H54 (cell line): ENCODE data around the gene COBL.

Source experiments
- DNase-seq: peaks from one replicate; pipeline ENCODE4 v3.0.0; 2011; ENCODE audit warnings: low spot score, mixed read lengths; ENCODE audit not compliant: insufficient read length
- FAIRE-seq: peaks from 3 replicates; lab custom pipeline; 2011; peaks lifted over from hg19 to GRCh38; lab: Jason Lieb, UNC
- POLR2A ChIP-seq: IDR thresholded peaks from 2 replicates; pipeline ENCODE4 v1.6.1; 2011; ENCODE audit warnings: low read depth, mild to moderate bottlenecking, low read length

Gene COBL

GRCh38 chr7:51304729-51305128, 11.9 kb downstream of the COBL start:
- FAIRE-seq, result no peak
- DNase-seq, result no peak
- no peak for TF ChIP-seq POLR2A

GRCh38 chr7:51303142-51303525, 13.5 kb downstream of the COBL start:
- no peak for TF ChIP-seq POLR2A
- FAIRE-seq (no peak), DNase-seq (no peak)

DNA sequence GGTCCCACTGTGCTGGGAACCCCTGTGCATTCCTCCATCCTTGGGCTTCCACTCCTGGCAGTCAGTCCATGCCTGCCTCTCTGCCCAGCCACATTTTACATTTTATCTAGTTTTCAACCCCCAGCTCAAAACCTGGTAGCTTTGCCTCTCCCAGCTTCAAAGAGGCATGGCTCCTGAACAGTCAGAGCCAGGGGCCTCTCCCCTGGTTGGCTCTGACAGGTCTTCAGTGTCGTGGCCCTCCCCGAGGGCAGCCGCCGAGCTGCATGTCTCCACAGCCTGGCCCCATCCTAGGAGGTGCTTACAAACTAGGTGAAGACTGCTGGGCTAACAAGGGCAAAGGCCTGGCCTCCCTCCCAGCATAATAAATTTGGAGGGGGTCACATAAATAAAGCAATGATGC, 14.8 kb downstream of the COBL start:
- TF ChIP-seq POLR2A, result no peak
- DNase-seq, result no peak
- no peak for FAIRE-seq

- DNase-seq, result no peak
- no peak for FAIRE-seq
- no peak for TF ChIP-seq POLR2A
Observed at GRCh38 chr7:51300762-51301674, 15.6 kb downstream of the COBL start.

DNA sequence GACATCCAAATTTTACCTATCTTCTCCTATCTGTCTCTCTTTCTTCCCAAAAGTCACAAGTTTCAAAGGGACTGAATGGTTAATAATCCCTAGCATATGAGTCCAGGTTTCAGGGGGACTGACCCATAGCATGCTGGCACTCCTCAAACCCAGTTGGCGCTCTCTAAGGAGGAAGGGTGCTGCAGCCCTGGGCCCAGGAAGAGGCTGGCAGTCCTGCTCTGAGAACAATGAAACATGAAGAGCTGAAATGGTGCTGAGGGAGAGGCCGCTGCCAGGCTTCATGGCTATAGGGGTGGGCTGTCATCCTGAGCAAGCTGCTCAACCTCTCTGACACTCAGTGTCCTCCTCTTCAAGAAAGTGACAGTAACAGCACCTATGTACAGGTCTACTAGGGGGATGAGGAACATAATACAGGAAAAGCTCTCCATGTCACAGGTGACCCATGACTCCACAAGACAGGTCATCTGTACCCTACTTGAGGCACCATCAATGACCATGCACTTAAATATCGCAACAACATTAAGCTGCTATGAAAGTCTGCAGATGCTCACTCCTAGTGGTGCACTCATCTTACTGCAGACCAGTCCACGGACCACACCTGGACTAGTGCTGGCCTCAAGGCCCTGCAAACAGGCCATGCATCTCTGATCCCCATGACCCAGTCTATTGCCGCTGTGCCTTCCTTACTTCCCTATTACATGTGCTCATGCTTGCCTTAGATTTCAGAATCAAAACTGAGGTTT, 17.0 kb downstream of the COBL start:
- no peak for TF ChIP-seq POLR2A
- DNase-seq (no peak), FAIRE-seq (no peak)

- no peak for FAIRE-seq
- no peak for DNase-seq
- no peak for TF ChIP-seq POLR2A
Observed at GRCh38 chr7:51298912-51299311, 17.7 kb downstream of the COBL start.

GRCh38 chr7:51297986-51298385, 18.6 kb downstream of the COBL start:
- DNase-seq, result no peak
- no peak for FAIRE-seq
- no peak for TF ChIP-seq POLR2A

GRCh38 chr7:51295440-51296245, 21.0 kb downstream of the COBL start:
- TF ChIP-seq POLR2A, result no peak
- no peak for FAIRE-seq

GRCh38 chr7:51292596-51292995, 24.0 kb downstream of the COBL start:
- no peak for DNase-seq
- FAIRE-seq, result no peak
- TF ChIP-seq POLR2A, result no peak

More at GRCh38 chr7:51295440-51296245, 21.0 kb downstream of the COBL start:
- DNase-seq, result no peak

DNA sequence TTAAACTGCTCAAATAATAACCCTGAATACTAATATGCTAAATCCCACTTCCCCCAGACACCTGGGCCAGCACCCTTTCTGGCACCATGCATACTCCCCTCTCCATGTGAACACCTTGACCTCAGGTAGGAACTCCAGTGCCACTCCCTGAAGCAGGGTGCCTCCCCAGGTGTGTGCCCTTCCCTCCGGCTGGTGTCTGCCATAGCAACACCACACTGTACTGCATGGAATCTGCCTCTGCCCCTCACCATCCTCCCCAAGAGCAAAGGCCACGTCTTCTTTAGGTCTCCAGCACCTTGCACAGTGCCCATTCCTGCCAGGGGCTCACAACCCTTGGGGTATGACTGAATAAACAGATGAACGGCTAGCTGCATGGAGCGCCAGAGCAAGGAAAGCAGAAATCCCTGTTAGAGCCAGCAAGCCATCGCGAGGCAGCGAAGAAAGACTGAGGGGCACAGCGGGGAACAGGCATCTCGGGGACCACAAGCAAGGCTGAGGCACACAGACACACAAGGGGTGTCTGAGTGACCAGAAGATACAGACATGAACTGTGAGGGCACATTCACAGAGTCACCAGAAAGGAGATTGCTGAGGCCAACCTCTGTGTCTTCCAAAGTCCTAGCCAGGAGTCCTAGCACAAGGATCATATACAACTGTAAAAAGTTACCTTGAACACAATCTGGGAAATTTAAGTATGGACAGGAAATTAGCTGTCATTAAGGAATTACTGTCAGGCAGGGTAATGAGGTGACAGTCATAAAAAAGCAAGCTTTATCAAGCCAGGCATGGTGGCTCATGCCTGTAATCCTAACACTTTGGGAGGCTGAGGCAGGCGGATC, 25.7 kb downstream of the COBL start:
- FAIRE-seq (no peak), DNase-seq (no peak)
- no peak for TF ChIP-seq POLR2A

DNA sequence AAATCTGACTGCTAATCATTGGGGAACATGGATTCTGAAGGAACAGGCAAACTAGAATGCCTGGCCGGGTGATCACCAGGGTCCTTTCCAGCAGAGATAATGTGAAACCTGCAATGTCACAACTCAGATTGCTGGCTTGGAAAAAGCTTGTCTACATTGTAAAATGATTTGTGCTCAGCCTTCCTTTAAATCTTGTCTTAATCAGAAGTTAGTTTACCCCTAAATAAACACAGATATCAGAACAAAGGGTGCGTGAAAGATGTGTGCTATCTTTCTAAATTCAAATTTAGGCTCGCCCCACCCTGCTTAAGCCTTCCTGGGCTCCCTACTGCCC, 26.3 kb downstream of the COBL start:
- no peak for FAIRE-seq

GRCh38 chr7:51289623-51290303, 26.8 kb downstream of the COBL start:
- no peak for DNase-seq
- FAIRE-seq, result no peak
- no peak for TF ChIP-seq POLR2A

More for the DNA sequence above, 26.3 kb downstream of the COBL start:
- DNase-seq, result no peak
- no peak for TF ChIP-seq POLR2A
